DOHH2 (cell line): Measurements from ENCODE around the gene POGLUT2.

Experiments
- H3F3A ChIP-seq: fragments of 200-600 bp; sonication (generic), shearing (Covaris generic); 2 replicates; pipeline ENCODE4 v1.6.0; 2016; ENCODE audit warnings: antibody characterized with exemption, mild to moderate bottlenecking; ENCODE audit not compliant: control insufficient read depth, insufficient read depth
- H3K27ac ChIP-seq: fragments of 200-600 bp; sonication (generic); 2 replicates; pipeline ENCODE4 v1.5.1; 2014; ENCODE audit warnings: low read depth, mild to moderate bottlenecking, low read length, moderate library complexity
- H3K27me3 ChIP-seq: fragments of 200-600 bp; sonication (generic); 2 replicates; pipeline ENCODE4 v1.6.1; 2014; ENCODE audit warnings: mild to moderate bottlenecking, low read length, mixed read lengths; ENCODE audit not compliant: control insufficient read depth
- H3K36me3 ChIP-seq: fragments of 200-600 bp; sonication (generic); 2 replicates; pipeline ENCODE4 v1.6.1; 2014; ENCODE audit warnings: mild to moderate bottlenecking, low read length, moderate library complexity, mixed read lengths; ENCODE audit not compliant: control insufficient read depth
- H3K4me1 ChIP-seq: fragments of 200-600 bp; sonication (generic); 2 replicates; pipeline ENCODE4 v1.6.1; 2014; ENCODE audit warnings: mild to moderate bottlenecking, low read length, mixed read lengths; ENCODE audit not compliant: control insufficient read depth
- H3K4me2 ChIP-seq: fragments of 200-600 bp; sonication (generic); 2 replicates; pipeline ENCODE4 v1.6.0; 2014; ENCODE audit warnings: mild to moderate bottlenecking, low read length, moderate library complexity
- H3K4me3 ChIP-seq: fragments of 200-600 bp; sonication (generic); 2 replicates; pipeline ENCODE4 v1.5.1; 2014; ENCODE audit warnings: mild to moderate bottlenecking, low read length, mixed read lengths
- H3K79me2 ChIP-seq: fragments of 200-600 bp; sonication (generic); 2 replicates; pipeline ENCODE4 v1.6.1; 2014; ENCODE audit warnings: mild to moderate bottlenecking, low read length, mixed read lengths; ENCODE audit not compliant: control insufficient read depth
- H3K9me2 ChIP-seq: fragments of 200-600 bp; sonication (generic); replicated peaks from 2 replicates; pipeline ENCODE4 v1.6.1; 2014; ENCODE audit warnings: mild to moderate bottlenecking, low read length, mixed read lengths; ENCODE audit not compliant: control insufficient read depth
- H3K9me3 ChIP-seq: fragments of 200-600 bp; sonication (generic); 2 replicates; pipeline ENCODE4 v1.6.1; 2014; ENCODE audit warnings: antibody characterized with exemption, low read length, mixed read lengths; ENCODE audit not compliant: control insufficient read depth, insufficient read depth
- H4K20me1 ChIP-seq: fragments of 200-600 bp; sonication (generic); 2 replicates; pipeline ENCODE4 v1.6.0; 2014; ENCODE audit warnings: low read depth, mild to moderate bottlenecking, antibody characterized with exemption, low read length, moderate library complexity; ENCODE audit not compliant: control insufficient read depth, insufficient read depth
- EZH2phosphoT487 ChIP-seq: fragments of 200-600 bp; sonication (generic); IDR thresholded peaks from 2 replicates; pipeline ENCODE4 v1.6.1; 2017; ENCODE audit warnings: borderline replicate concordance, mild to moderate bottlenecking, antibody characterized with exemption, low read length, moderate library complexity, mixed read lengths
- TF ChIP-seq, protein P1 (sequence below): fragments of 200-600 bp; sonication (generic); IDR thresholded peaks from one replicate; pipeline ENCODE4 v1.5.1; 2014; ENCODE audit warnings: antibody characterized with exemption, mild to moderate bottlenecking, low read depth, low read length; ENCODE audit not compliant: poor library complexity, severe bottlenecking

Gene POGLUT2

DNA sequence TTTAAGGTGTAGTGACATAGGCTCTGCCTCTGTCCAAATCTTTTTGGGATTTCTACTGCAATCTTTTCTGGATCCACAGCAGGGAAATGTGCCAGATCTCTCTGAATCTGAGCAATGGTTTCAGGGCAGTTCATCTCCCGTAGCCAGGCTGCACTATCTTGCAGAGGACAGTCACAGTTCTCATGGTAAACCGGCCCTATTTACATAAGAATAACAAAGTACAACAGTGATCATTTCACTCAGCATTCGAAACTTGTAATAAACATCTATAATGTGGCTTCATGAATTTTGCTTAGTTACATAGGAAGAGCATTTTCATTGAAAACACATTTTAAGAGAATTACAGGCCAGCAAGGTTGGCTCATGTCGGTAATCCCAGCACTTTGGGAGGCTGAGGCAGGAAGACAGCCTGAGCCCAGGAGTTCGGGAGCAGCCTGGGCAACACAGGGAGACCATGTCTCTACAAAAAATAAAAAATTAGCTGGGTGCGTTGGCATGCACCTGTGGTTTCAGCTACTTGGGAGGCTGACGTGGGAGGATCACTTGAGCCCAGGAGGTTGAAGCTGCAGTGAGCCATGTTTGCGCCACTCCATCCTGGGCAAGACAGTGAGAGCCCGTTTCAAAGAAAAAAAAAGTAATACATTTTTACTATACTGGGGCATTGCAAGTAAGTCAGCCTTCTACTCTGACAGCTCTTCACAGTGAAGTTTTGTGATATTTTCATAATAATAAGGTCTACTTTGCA lies 5.0 kb downstream of the POGLUT2 start:
- 0 out of 2 replicates have a peak, but pooled peaks cover 4% of the 10 kb centered on the region for H3K79me2 ChIP-seq
- no peaks in the 10 kb centered on the region for H3K9me3 ChIP-seq
- TF ChIP-seq, protein P1, sequence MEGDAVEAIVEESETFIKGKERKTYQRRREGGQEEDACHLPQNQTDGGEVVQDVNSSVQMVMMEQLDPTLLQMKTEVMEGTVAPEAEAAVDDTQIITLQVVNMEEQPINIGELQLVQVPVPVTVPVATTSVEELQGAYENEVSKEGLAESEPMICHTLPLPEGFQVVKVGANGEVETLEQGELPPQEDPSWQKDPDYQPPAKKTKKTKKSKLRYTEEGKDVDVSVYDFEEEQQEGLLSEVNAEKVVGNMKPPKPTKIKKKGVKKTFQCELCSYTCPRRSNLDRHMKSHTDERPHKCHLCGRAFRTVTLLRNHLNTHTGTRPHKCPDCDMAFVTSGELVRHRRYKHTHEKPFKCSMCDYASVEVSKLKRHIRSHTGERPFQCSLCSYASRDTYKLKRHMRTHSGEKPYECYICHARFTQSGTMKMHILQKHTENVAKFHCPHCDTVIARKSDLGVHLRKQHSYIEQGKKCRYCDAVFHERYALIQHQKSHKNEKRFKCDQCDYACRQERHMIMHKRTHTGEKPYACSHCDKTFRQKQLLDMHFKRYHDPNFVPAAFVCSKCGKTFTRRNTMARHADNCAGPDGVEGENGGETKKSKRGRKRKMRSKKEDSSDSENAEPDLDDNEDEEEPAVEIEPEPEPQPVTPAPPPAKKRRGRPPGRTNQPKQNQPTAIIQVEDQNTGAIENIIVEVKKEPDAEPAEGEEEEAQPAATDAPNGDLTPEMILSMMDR: no peak
- no peak for TF ChIP-seq EZH2phosphoT487
- no peak overlapping the region for H3K4me2 ChIP-seq
- no peaks in the 10 kb centered on the region for H4K20me1 ChIP-seq
- no peak overlapping the region for H3K4me3 ChIP-seq
- H3K4me1 ChIP-seq: peaks cover 14% of the 10 kb centered on the region
- no peaks in the 10 kb centered on the region for H3K27me3 ChIP-seq
- H3K9me2 ChIP-seq: no peaks in the 10 kb centered on the region
- peaks cover 16% of the 10 kb centered on the region for H3K36me3 ChIP-seq
- H3K27ac ChIP-seq: no peak overlapping the region
- peaks cover 7% of the 10 kb centered on the region for H3F3A ChIP-seq

DNA sequence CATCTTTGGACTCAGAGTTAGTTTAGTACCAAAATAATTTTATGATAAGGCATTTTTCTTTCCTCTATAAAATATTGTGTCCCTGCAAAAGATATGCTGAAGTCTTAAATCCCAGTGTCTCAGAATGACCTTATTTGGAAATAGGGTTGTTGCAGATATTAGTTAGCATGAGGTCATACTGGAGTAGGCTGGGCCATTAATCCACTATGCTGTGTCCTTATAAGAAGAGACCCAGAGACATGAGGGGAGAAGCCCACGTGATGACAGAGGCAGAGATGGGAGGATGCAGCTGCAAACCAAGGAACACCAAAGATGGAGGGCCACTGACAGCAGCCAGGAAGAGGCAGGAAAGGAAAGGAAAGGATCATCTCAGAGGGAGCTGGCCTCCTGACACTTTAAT lies 6.4 kb downstream of the POGLUT2 start:
- no peak overlapping the region for H3K27ac ChIP-seq
- no peaks in the 10 kb centered on the region for H3K9me3 ChIP-seq
- H3K79me2 ChIP-seq: no peaks in the 10 kb centered on the region
- H3K4me2 ChIP-seq: no peak overlapping the region
- TF ChIP-seq, protein P1: no peak
- no peak for TF ChIP-seq EZH2phosphoT487
- peaks cover 18% of the 10 kb centered on the region for H3K36me3 ChIP-seq
- no peaks in the 10 kb centered on the region for H3K27me3 ChIP-seq
- no peaks in the 10 kb centered on the region for H3F3A ChIP-seq
- no peaks in the 10 kb centered on the region for H3K9me2 ChIP-seq
- H3K4me3 ChIP-seq: no peak overlapping the region
- H4K20me1 ChIP-seq: no peaks in the 10 kb centered on the region
- peaks cover 5% of the 10 kb centered on the region; the same call in 1 of the 2 replicates for H3K4me1 ChIP-seq

DNA sequence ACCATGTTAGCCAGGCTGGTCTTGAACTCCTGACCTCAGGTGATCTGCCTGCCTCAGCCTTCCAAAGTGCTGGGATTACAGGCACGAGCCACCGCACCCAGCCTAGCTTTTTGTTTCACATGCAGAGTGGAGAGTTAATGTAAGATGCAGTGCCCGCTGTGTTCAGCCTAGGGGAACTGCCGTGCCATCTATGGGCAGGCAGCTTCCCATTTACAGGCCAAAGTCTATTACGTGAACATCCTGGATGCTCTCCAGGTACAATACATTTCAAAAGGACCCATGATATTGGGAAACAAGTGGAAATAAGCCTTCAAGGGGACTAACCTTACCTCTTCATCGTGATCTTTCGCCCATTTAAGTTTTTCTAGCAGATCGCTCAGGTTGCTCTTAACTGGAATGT lies 10.1 kb downstream of the POGLUT2 start:
- Histone ChIP-seq H3K4me1 (no peaks in the 10 kb centered on the region), H3K79me2 (no peaks in the 10 kb centered on the region), H3K27ac (no peak overlapping the region), H3K4me3 (no peak overlapping the region), H3K27me3 (no peaks in the 10 kb centered on the region), H3K9me3 (no peaks in the 10 kb centered on the region), H3K9me2 (no peaks in the 10 kb centered on the region), H3K4me2 (no peak overlapping the region), H3K36me3 (peaks cover 27% of the 10 kb centered on the region), H4K20me1 (no peaks in the 10 kb centered on the region), H3F3A (no peaks in the 10 kb centered on the region)
- no peak for TF ChIP-seq EZH2phosphoT487
- TF ChIP-seq, protein P1: no peak
